GF-D8 (cell line): ENCODE results near the gene CCDC3.

Experiments
- DNase-seq: peaks from one replicate; lab custom pipeline; 2025; lab: John Stamatoyannopoulos, UW

The CCDC3 gene

GRCh38 chr10:12961416-12962205 lies 39.9 kb downstream of the CCDC3 start:
- no peak for DNase-seq

DNA sequence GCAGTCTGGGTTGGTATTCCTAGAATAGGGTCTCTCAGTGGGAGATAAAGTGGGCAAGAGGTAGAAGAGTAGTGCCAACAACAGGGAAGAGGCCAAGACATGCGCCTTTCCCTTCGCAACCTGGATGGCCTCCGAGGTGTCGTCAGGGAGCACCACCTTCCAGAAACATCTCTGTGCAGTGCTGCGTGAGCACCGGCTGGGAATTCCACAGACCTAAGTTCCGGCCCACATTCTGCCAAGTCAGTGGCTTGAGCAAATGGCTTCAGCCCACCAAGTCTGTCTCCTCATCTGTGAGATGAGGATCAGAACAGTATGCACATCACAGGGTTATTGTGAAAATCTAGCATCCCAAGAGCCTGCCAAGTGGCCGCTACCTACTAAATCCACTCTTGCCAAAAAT lies 40.6 kb downstream of the CCDC3 start:
- no peak for DNase-seq

- no peak for DNase-seq
Observed at GRCh38 chr10:12960334-12960898, 41.1 kb downstream of the CCDC3 start.

DNA sequence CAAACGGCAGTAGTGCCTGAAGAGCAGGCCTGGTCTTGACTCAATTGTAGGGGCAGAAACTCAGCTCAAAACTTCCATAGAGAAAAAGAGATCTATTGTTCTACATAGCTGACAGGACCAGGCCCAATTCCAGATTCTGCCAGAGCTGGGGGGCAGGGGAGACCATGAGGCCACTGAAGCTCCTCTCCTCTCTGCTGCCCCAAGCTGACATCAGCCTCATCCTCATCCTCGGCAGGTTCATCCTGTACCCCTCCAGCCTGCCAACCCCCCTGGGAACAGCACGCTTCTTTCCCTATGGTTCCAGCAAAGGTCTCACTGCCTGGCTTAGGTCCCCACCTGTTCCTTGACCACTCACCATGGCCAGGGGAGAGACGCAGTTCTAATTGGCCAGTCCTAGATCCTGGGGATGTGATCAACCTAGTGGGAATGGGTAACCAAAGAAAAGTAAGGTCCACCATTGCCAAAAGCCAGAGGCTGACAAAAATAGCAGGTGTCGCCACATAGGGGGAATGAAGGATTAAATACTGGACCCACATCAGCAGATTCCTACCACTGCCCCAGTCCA lies 42.9 kb downstream of the CCDC3 start:
- no peak for DNase-seq

GRCh38 chr10:12957081-12957480 lies 44.4 kb downstream of the CCDC3 start:
- no peak for DNase-seq

GRCh38 chr10:12954866-12955265 lies 46.6 kb downstream of the CCDC3 start:
- no peak for DNase-seq

GRCh38 chr10:12950583-12951128 lies 50.9 kb downstream of the CCDC3 start:
- no peak for DNase-seq

DNA sequence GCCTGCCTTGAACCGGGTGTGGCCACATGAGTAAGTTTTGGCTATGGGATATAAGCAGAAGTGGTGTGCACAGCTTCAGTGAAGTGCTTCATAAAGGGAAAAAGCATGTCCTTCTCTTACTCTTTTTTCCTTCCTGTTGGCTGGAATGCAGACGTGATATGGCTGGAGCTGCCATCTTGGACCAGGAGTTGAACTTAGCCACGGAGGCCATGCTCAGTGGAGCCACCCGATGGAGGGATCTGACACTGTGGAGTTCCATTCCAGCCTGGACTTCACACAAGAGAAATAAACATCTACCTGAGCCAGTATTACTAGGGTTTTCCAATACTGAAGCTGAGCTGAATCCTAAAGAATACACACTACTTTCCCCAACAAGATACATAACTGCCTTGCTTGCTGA lies 52.3 kb downstream of the CCDC3 start:
- DNase-seq = no peak

- no peak for DNase-seq
Observed at GRCh38 chr10:12947741-12948140, 53.8 kb downstream of the CCDC3 start.

DNA sequence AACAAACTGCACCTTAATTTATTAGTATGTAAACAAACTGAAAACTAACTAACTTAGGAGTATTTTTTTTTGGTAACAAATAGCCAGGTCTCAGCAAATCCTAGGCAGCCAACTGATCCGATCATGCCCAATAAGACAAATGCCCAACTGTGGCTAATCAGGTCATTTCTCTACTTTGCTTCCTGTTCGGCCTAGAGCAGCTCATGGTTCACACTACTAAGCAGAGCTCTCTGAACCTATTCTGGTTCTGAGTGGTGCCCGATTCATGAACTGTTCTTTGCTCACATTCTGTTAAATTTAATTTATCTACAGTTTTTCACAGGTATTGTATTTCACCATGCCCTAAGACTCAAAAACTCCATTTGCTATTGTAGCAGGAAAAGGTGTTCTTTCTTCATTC lies 55.1 kb downstream of the CCDC3 start:
- DNase-seq = no peak

DNA sequence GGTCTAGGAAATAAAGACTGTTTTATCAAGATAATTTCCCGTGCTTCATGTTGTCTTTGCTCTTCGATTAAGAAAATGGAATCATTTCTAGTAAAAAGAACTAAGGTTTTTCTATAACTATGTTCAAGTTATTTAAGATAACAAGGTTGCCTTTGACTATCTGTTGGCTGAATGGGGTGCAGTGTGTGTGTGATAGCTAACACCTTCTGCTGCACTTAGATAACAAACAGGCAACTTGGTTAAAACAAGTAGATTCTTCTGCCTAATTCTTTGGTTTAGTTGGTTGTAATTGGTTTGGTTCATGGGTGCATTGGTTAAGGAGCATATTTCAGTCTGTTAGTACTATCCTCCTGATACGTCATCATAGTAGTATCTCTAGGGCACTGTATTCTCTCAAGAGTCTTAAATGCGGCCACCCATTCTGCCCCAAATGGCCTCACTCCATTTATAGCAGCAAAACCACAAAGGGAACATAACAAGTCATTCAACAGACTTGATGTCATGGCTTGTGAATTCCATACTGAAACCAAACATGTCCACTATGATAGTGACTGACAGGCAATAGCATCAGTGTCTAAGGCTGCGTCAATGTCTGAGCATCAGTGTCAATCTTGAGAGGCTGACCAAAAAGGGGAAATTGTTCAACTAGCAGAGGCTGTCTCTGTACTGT lies 55.7 kb downstream of the CCDC3 start:
- no peak for DNase-seq

DNA sequence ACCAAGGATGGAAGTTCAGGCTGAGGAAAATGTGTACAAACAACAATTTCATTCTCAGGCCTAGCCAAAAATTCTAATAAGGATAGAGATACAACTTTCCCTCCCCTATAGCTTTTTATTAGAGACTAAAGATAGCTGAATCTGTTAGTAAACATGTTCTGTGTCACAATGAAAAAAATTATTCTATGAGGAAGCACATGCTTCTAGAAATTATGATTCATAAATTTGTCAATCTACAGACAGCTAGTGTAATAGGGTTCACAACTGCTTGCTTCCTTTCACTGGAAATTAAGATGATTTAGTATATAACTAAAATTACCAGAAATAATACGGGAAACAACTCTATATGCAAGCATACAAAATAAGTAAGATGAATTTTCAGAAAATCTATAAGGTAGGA lies 56.6 kb downstream of the CCDC3 start:
- no peak for DNase-seq

DNA sequence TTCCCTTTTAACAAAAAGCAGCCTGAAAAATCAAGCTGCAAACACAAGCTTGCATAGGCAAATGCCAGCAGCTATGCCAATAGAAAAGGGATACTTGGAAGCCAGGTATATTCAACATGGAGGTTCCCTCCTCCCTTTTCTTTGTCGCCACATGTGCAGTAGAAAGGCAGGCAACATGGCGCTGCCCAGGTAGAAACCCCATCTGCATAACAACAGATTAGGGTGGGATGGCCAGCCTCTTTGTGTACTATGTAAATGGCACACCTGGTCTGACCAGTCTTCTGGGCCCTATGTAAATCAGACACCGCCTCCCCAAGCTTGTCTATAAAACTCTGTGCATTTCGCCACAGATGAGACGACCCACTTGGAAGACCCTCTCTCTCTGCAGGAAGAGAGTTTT lies 58.1 kb downstream of the CCDC3 start:
- no peak for DNase-seq

DNA sequence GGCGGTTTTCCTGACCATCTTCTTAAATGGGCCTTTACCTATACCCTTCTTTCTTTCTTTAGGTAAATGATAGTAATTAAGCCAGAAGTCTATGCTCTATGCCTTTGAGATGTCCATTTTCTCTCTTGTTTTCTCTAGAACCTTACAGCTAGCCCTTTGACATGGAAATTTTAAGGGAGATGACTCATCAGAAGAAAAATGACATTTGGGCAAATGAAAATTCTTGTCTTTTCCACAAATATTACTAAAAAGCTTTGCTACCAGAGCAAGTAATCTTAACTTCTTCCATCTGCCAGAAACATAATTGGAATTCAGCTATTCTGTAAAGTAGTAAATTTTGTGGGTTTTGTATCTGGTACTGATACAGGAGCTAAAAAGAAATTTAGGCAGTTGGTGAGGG lies 59.5 kb downstream of the CCDC3 start:
- no peak for DNase-seq

DNA sequence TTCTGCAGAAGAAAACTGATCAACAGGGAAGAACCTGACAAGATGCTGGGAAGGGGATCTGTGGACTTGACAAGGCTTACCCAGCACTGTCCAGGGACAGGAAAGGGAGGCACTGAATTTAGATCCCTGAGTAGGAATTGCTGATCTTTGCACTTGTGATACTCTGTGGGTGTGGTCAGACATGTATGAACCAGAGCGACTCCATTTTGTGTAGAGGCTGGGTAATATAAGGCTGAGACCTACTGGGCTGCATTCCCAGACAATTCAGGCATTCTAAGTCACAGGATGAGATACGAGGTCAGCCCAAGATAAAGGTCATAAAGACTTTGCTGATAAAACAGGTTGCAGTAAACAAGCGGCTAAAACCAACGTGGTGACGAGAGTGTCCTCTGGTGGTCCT lies 60.7 kb downstream of the CCDC3 start:
- no peak for DNase-seq

- DNase-seq = no peak
Observed at GRCh38 chr10:12938271-12938670, 63.2 kb downstream of the CCDC3 start.

- DNase-seq = no peak
Observed at GRCh38 chr10:12937527-12937926, 64.0 kb downstream of the CCDC3 start.

- DNase-seq = no peak
Observed at GRCh38 chr10:12934777-12935176, 66.7 kb downstream of the CCDC3 start.

- DNase-seq = no peak
Observed at GRCh38 chr10:12929381-12929780, 72.1 kb downstream of the CCDC3 start.

DNA sequence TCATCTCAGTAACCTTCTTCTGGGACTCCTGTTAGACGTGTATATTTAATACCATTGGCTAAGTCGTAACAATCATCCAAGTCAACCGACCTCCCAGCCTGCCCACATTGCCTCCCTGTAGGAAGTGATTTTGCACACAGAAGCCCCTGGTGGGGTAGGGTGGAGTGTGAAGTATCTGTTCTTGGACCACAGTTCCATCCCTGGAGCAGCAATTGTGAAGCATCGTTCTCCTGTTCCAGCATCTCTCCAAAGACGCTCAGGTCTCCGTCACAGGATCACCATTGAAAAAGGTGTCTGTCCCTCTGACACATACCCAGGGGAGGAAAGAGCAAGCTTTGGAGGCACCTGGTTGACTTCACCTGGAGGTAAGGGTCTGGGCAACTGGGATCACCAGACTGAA lies 72.9 kb downstream of the CCDC3 start:
- DNase-seq = no peak

- DNase-seq = no peak
Observed at GRCh38 chr10:12927896-12928295, 73.6 kb downstream of the CCDC3 start.

DNA sequence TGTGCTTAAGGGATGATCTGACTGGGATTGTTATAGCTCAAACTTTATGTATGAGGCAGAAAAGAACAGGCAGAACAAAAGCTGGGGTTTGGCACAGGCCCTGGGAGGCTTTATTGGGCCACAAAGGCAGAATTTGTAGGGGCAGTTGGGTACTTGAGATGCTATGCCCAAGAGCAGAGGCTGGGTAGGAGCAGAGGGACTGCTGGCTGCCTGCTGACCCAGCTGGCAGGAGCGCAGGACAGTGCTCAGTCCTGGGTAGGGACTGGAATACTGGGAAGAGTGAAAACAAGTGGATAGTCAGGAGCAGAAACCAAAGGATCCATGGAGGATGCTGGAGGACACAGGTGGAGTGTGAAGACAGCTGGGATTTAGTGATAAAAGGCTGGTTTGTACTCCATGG lies 75.7 kb downstream of the CCDC3 start:
- no peak for DNase-seq

DNA sequence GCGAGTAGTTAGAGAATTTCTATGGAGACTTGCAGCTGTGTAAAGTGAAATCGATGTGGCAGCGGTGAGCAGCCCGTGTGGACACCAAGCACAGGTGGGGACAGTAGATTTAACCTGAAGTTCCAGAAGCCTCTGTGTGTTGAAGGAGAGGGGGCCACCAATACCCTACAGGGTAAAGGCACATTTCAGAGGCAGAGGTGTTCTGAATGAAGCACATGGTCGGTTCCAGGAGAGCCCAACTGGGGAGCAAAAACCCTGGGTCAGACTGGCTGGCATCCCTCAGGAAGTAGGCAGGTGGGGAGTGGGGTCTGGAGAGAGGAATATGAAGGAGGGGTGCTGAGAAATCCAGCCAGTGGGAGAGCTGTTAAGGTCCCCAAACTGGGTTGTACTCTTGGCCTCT lies 76.6 kb downstream of the CCDC3 start:
- DNase-seq = no peak
